ENCODE results near the gene ASPRV1. TPM values are rescaled to one million over a fixed set of nuclear protein-coding genes. Genes with fewer than 3 reads are reported as not detected.
"Not testable (repeated sequence)": the region's sequence is repeated elsewhere in the genome, so short reads cannot be mapped to it uniquely, and the experiment has no call there.

The ASPRV1 gene
- total RNA-seq, 2 donors from 2014 or later = 1.2 to 1.3 TPM

DNA sequence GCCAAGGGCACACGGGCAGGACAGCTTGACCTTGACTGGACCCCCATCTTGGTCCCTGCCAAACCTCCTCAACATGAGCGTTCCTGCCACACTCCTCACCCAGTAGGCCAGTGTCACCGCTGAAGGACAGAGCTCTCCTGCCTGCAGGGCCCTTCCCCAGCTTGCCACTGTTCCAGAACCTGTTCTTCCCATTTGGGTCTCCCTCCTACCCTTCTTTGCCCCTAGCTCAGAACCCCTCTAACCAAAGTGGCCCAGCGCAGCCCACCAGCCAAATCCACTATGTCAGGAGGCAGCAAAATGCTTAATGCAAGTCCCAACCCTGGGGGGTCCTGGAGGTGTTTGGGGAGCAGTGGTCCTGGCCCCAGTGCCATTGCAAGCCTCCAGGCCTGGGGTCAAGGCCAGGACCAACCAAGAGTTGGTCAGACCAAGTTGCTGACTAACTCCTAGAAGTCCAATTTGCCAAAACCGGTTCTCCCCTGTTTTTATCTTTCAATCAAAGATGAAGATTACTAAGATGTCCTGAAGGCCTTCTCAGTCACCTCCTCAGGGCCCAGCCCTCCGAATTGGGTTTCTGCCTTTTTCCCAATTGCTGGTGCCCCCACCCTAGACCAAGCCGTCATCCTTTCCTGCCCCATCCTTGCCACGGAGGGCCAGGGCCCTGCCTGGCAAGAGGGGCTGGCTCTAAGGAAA is 4.5 kb upstream of the ASPRV1 start:
- no peak for DNase-seq
- intact Hi-C loops (cut with DNase I) = no loop called here
- no peak for ATAC-seq

DNA sequence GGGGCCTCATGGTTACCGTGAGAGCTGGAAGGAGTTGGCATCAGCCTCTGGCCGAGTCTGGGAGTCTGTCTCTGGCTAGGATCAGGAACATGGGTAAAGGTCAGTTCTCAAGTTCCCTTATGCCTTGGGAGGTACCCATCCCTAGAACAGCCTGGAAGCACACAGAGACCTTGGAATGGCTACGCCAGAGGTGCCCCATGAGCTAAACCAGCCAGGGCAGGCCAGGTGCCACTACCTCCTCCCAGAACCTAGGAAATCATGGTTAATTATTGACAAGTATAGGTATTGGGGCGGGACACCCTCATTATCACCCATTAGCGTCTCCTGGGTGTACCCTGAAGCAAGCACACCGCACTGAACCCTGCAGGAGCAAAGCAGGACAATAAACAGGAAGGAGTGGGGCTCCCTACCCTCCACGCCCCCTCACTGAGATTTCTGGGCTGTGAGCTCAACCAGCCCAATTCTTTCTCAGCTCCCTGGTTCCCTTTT is 3.0 kb upstream of the ASPRV1 start:
- intact Hi-C loops (cut with DNase I) = no loop called here
- DNase-seq (no peak), ATAC-seq (peak in 1 of 2 donors; percentile 78)

DNA sequence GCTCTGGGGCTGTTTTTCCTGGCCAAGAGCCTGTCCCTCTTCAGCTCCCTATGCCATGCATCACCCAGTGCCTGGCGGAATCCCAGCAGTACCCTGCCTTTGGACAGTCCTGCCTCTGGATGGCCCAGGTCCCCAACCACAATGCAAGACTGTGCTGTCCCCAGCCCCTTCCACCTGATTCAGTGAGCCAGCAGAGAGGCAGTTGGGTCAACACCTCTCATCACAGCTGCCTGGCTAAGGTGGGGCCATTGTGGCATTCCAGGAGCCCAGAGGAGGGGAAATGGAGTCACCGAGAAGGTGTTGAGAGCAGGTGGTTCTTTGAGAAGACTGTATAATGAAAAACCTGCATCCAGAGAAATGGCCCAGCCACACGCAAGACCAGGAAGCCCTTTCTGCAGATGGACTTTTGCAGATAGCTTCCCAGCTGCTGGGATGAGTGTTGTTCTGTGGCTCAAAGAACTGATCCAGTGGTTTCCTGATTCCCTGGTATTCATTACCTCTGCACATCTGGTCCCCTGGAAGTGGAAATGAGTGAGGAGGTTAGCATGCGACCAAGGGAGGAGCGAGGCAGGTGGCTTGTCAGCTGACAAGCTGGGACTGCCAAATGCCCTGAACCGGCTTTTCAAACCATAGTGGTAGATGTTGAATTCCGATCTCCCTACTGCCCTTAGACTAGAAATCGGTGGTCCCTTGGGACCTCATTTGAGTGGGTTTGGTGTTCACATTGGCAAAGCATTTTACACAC is 1.7 kb upstream of the ASPRV1 start:
- intact Hi-C loops (cut with DNase I) = no loop called here
- DNase-seq (no peak), ATAC-seq (no peak)

DNA sequence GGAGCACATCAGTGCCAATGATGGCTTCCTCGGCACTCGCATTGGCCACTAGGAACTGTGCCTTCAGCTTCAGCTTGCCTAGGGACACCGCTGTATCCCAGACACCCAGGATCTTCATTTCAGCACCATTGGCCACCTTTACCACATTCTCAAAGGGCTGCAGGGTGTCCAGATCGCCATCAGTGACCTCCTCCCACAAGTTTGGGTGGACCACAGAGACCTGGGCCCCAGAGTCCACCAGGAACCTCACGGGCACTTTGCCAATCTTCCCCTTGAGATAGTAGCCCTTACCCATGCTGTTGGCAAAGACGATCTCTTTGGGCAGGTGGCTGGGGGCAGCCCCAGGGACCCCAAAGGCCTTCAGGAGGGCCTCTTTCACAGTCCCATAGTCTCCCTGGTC is 610 bp downstream of the ASPRV1 start:
- DNase-seq = no peak
- no peak for ATAC-seq
- intact Hi-C loops (cut with DNase I) = no loop called here

- DNase-seq (no peak), ATAC-seq (no peak)
- intact Hi-C loops (cut with DNase I) = no loop called here
Observed at GRCh38 chr2:69959425-69959824, 2.0 kb downstream of the ASPRV1 start.

- intact Hi-C loops (cut with DNase I) = no loop called here
- no peak for ATAC-seq
- no peak for DNase-seq
Observed at GRCh38 chr2:69958480-69958879, 3.0 kb downstream of the ASPRV1 start.

GRCh38 chr2:69957965-69958364 is 3.5 kb downstream of the ASPRV1 start:
- DNase-seq = no peak
- ATAC-seq = no peak
- intact Hi-C loops (cut with DNase I) = no loop called here

DNA sequence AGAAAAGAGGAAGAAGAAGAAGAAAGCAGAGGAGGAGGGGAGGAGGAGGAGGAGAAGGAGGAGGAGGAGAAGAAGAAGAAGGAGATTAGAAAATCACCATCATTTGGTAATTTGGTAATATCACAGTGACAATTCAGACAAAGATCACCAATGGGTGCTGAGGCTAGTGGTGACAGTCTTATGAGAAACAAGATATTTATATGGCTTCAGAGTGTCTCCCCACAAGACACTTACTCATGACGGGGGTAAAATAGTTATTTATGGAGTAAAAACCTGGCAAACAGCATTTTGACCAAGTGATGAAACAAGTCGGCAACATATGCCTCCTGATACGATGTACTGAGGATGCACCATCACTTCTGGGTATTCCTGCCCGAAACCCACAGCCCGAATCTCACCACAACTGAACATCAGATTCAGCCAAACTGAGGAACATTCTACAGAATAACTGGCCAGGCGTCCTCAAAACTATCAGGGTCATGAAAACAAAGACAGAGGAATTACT is 4.9 kb downstream of the ASPRV1 start:
- ATAC-seq = no peak
- intact Hi-C loops (cut with DNase I) = no loop called here

GRCh38 chr2:69955029-69955428 is 6.4 kb downstream of the ASPRV1 start:
- no peak for DNase-seq
- ATAC-seq = no peak
- intact Hi-C loops (cut with DNase I) = no loop called here

More for the DNA sequence above, 4.9 kb downstream of the ASPRV1 start:
- DNase-seq = no peak

- intact Hi-C loops (cut with DNase I) = no loop called here
- ATAC-seq (no peak), DNase-seq (no peak)
Observed at GRCh38 chr2:69954084-69954483, 7.3 kb downstream of the ASPRV1 start.

- intact Hi-C loops (cut with DNase I) = no loop called here
- DNase-seq (no peak), ATAC-seq (no peak)
Observed at GRCh38 chr2:69952336-69953115, 8.9 kb downstream of the ASPRV1 start.

- DNase-seq; intact Hi-C loops (cut with DNase I); ATAC-seq: not testable (repeated sequence)
Observed at GRCh38 chr2:69950671-69951070, 10.8 kb downstream of the ASPRV1 start.

DNA sequence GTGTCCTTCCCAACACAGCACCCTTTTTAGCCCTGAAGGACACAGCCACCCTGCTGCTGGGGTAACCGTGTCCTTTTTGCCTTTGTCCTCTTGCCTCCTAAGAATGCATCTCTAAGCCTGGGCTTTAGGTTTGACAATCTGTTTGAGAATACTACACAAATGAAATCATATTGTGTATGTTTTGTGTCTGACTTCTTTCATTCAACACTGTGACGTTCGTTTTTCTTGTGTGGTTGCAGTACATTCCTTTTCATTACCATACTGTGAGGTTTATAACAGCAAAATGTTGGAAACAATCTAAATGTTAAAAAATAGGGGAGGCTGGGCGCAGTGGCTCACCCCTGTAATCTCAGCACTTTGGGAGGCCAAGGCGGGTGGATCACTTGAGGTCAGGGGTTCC is 11.2 kb downstream of the ASPRV1 start:
- no peak for ATAC-seq
- DNase-seq = no peak
- intact Hi-C loops (cut with DNase I) = no loop called here

DNA sequence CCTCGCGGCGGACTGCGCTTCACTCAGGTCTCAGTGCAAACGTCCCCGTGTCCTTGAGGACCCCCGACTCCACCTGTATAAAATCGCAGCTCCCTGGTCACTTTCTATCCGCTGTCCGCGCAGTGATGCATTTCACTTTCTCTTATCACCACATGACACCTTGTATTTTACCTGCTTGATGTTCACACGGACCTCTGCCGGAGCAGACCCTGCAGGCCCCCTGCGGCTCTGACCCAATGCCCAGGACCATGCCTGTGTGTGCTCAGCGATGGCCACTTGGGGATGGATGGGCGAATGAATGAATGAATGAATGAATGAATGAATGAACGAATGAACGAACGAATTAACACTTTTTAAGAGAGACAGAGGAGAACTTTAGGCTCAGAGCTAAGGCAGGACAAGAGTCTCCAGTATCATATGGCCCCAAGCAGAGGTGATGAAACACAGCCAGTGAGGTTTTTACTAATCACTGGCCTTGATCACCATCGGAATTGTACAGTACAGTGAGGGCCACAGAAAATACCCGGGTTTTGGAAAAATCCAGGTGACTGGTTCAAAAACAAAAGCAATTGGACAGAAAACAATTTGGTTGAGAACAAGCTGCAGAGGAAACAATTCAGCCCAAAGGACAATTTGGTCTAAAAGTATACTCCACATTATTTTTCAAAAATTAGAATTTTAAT is 12.3 kb downstream of the ASPRV1 start:
- DNase-seq (no peak), ATAC-seq (no peak)
- intact Hi-C loops (cut with DNase I) = no loop called here

DNA sequence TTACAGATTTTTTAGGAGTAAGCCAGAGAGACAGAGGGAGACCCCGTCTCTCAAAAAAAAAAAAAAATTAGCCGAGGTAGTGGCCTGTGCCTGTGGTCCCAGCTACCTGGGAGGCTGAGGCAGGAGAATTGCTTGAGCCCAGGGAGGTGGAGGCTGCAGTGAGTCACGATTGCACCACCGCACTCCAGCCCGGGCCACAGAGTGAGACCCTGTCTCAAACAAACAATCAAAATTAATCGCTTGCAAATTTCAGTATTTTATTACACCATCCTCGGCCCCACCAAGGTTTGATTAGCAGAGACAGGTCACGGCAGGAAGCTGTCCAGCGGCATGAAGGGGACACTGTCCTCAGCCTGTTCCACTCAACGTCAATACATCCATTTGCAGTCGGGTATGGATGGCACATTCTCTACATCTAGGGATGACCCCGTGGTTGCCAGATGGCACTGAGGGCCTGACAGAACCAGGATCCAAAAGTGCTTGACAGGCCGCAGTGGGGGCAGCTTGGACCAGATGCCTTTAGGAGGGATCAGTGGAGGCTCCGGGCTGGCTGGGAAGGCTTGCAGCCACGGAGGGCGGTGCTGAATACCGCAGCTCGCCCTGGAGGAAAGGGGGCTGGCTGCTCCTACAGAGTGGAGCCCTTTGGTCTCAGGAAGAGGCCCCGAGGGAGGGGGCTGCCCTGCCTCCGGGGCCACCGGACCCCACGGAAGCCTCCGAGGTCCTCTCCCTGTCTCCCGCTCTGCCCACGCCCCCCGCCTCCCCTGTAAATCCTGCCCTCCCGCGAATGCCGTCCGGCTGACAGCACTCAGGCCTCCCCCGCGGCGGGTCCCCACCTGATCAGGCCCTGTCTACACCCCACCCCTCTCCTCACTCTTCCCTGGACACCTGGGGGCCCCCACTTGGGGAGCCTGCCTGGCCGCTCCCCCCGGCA is 13.1 kb downstream of the ASPRV1 start:
- ATAC-seq = peak; percentile 36 to 49
- DNase-seq = no peak
- intact Hi-C loops (cut with DNase I) = no loop called here

DNA sequence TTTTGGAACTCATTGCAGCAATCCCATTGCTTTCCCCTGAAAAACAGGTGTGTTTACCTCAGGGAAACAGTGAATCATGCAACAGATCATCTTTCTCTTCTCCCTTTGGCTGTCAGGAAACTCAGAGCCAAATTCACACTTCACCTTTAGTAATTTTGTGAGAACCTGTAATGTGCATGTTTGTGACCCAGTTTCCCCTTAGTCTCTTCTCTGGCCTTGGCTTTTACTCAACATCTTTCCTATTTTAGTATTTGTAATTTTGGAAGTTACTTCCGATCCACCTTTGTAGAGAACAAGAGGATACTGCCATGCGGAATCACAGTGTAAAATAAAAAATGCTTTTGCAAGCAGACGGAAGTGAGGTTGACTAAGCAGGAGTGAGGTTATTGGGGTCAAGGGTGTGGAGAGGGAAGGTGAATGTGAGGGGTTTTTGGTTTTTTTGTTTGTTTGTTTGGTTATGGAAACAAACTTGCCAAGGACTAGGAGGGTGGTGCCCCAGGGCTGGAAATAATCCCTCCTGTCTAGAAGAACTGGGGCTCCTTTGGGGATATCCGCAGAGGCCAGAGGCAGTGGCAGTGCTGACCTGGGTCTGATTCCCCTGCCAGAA is 14.0 kb downstream of the ASPRV1 start:
- DNase-seq (no peak), ATAC-seq (no peak)
- intact Hi-C loops (cut with DNase I) = no loop called here

DNA sequence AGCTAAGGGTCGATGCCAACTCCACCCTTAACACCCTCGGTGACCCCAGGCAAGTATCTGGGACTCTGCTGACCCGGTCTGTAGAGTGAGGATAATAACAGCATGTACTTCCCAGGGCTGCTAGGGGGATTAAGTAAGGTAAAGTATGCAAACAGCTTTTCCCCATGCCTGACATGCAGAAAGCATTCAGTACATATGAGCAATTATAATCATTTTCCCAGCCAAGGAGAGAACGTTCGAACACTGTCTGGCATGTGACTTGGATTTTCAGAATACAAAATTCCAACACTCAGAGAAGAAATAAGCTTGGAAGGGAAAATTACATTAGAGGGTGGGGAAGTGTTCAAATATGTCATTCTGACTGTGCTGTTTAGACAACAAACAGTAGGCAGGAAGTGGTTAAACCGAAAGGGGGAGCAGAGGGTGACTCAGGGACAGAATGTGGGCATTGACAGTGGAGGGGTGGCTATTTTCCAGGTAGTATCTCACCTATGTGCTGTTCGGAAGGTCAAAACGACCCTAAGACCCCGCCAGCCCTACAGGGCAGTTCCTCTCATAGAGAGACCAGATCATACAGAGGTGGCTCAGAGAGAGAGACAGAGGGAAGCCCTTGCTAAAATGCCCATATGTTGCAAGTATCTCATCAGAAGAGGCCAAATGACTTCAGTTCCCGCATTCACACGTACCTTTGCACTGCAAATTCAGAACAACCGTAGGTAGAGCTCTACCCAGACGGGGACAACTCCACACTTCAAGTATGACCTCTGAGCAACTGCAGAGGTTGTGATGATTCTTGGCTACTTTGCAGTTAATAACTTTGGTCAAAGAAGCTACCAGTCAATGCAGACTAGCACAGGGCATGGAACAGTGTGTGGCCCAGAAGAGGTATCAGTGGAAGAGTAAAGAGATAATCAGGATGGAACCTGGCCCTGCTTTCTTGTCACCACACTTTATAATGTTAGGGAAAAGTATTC is 14.8 kb downstream of the ASPRV1 start:
- ATAC-seq (peak; percentile 28 to 45), DNase-seq (no peak)
- intact Hi-C loops (cut with DNase I) = no loop called here

Measured in left cardiac atrium (tissue), 4 donors.